Measurements from ENCODE around the gene COL1A1. TPM values are rescaled to one million over a fixed set of nuclear protein-coding genes. Genes with fewer than 3 reads are reported as not detected.

Gene COL1A1
- polyA plus RNA-seq, 1 experiment: 1,356 TPM

GRCh38 chr17:50139950-50140885 is 61.2 kb downstream of the COL1A1 start:
- ChIA-PET POLR2A (interaction anchor here (0.5 kb wide), 1 partner anchor 66 kb away, joined by 4 read pairs; no protein-coding TSS in a partner anchor), CTCF (interaction anchor here (0.7 to 2.7 kb wide), 10 partner anchors 12 to 258 kb away, joined by 3 to 19 read pairs (median 4); no protein-coding TSS in a partner anchor)
- H3K4me3 ChIP-seq (ENCODE audit: low read depth, low read length): no peak overlapping the region
- peaks cover 6% of the 10 kb centered on the region for H3K9me3 ChIP-seq (ENCODE audit: control insufficient read depth, insufficient read depth, low read length)
- no peaks in the 10 kb centered on the region for H3K27me3 ChIP-seq (ENCODE audit: control insufficient read depth, insufficient read depth, low read length)
- no peak overlapping the region for H3K27ac ChIP-seq (ENCODE audit: low read depth, low read length)
- DNase-seq (ENCODE audit: low read depth, low spot score): no peak
- TF ChIP-seq CTCF (IDR thresholded peaks at IDR 0.05; ENCODE audit: low read depth, low read length): peak; percentile 75

- no peak for TF ChIP-seq CTCF (IDR thresholded peaks at IDR 0.05; ENCODE audit: low read depth, low read length)
- no peak overlapping the region for H3K4me3 ChIP-seq (ENCODE audit: low read depth, low read length)
- no peak for DNase-seq (ENCODE audit: low read depth, low spot score)
- H3K27me3 ChIP-seq (ENCODE audit: control insufficient read depth, insufficient read depth, low read length): no peaks in the 10 kb centered on the region
- CTCF ChIA-PET: interaction anchor here (0.6 to 2.7 kb wide), 13 partner anchors 8 to 259 kb away, joined by 3 to 19 read pairs (median 6); no protein-coding TSS in a partner anchor
- H3K9me3 ChIP-seq (ENCODE audit: control insufficient read depth, insufficient read depth, low read length): peaks cover 6% of the 10 kb centered on the region
- no peak overlapping the region for H3K27ac ChIP-seq (ENCODE audit: low read depth, low read length)
- POLR2A ChIA-PET: no interaction called here
Measured at GRCh38 chr17:50139185-50139783, 62.1 kb downstream of the COL1A1 start.

GRCh38 chr17:50137042-50137441 is 64.4 kb downstream of the COL1A1 start:
- CTCF ChIA-PET: interaction anchor here (1.0 to 1.4 kb wide), 2 partner anchors 25 to 43 kb away, joined by 3 to 4 read pairs; partner anchors contain the start of gene PDK2

GRCh38 chr17:50136096-50136687 is 65.2 kb downstream of the COL1A1 start:
- H3K27ac ChIP-seq (ENCODE audit: low read depth, low read length): no peak overlapping the region
- no peak for DNase-seq (ENCODE audit: low read depth, low spot score)
- CTCF ChIA-PET: interaction anchor here (1.0 to 1.4 kb wide), 2 partner anchors 26 to 42 kb away, joined by 3 to 4 read pairs; partner anchors contain the start of gene PDK2
- no peak for TF ChIP-seq CTCF (IDR thresholded peaks at IDR 0.05; ENCODE audit: low read depth, low read length)
- H3K4me3 ChIP-seq (ENCODE audit: low read depth, low read length): no peak overlapping the region
- peaks cover 6% of the 10 kb centered on the region for H3K9me3 ChIP-seq (ENCODE audit: control insufficient read depth, insufficient read depth, low read length)
- no peaks in the 10 kb centered on the region for H3K27me3 ChIP-seq (ENCODE audit: control insufficient read depth, insufficient read depth, low read length)
- POLR2A ChIA-PET: interaction anchor here (1.0 kb wide), 1 partner anchor 16 kb away, joined by 3 read pairs; no protein-coding TSS in a partner anchor

More at GRCh38 chr17:50137042-50137441, 64.4 kb downstream of the COL1A1 start:
- Histone ChIP-seq H3K4me3 (ENCODE audit: low read depth, low read length) (no peak overlapping the region), H3K27ac (ENCODE audit: low read depth, low read length) (no peak overlapping the region), H3K27me3 (ENCODE audit: control insufficient read depth, insufficient read depth, low read length) (no peaks in the 10 kb centered on the region), H3K9me3 (ENCODE audit: control insufficient read depth, insufficient read depth, low read length) (peaks cover 6% of the 10 kb centered on the region)
- no peak for TF ChIP-seq CTCF (IDR thresholded peaks at IDR 0.05; ENCODE audit: low read depth, low read length)
- DNase-seq (ENCODE audit: low read depth, low spot score): no peak
- POLR2A ChIA-PET: no interaction called here

Data from AG04450 (cell line).